Activated CD4-positive, alpha-beta T cell treated with anti-CD3 and anti-CD28 coated beads, Interleukin-2, amount 10 ng/mL, durations not matched to agents 24 days and 14 days (primary cell): ENCODE data around the gene ADAM12. TPM values are rescaled to one million over a fixed set of nuclear protein-coding genes. Genes with fewer than 3 reads are reported as not detected.
"Not testable (repeated sequence)": the region's sequence is repeated elsewhere in the genome, so short reads cannot be mapped to it uniquely, and the experiment has no call there.

Source experiments
- DNase-seq: peaks from one replicate; pipeline ENCODE4 v3.0.0; 2022
- H3K27ac Mint-ChIP-seq: one replicate; pipeline ENCODE4 v1.8.0; 2022; ENCODE audit warnings: mild to moderate bottlenecking, mixed read lengths
- H3K27me3 Mint-ChIP-seq: one replicate; pipeline ENCODE4 v1.8.0; 2022; ENCODE audit warnings: mixed read lengths
- H3K36me3 Mint-ChIP-seq: one replicate; pipeline ENCODE4 v1.8.0; 2022; ENCODE audit warnings: low read depth, mild to moderate bottlenecking, mixed read lengths
- H3K4me1 Mint-ChIP-seq: one replicate; pipeline ENCODE4 v1.8.0; 2021; ENCODE audit warnings: mixed read lengths
- H3K4me3 Mint-ChIP-seq: one replicate; pipeline ENCODE4 v1.8.0; 2022; ENCODE audit warnings: mild to moderate bottlenecking, moderate library complexity, mixed read lengths
- H3K9me3 Mint-ChIP-seq: one replicate; pipeline ENCODE4 v1.8.0; 2021; ENCODE audit warnings: mixed read lengths
- intact Hi-C: fragments of 100-400 bp; cut with micrococcal nuclease; formaldehyde crosslinking; loops from one replicate; pipeline ENCODE4 v1.15.1; 2023
- total RNA-seq: library from RNA; stranded (reverse); gene quantifications from 2 replicates; pipeline ENCODE4 v1.2.3, GENCODE V29; 2022

The ADAM12 gene
- total RNA-seq, 1 donor from 2014 or later: not detected

DNA sequence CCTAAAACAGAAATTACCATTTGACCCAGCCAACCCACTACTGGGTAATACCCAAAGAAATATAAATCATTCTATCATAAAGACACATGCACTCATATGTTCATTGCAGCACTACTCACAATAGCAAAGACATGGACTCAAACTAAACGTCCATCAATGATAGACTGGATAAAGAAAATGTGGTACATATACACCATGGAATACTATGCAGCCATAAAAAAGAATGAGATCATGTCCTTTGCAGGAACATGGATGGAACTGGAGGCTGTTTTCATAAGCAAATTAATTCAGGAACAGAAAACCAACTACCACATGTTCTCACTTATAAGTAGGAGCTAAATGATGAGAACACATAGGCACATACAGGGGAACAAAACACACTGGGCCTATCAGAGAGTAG is 340.5 kb downstream of the ADAM12 start:
- H3K27me3 Mint-ChIP-seq, intact Hi-C loops, H3K9me3 Mint-ChIP-seq, H3K36me3 Mint-ChIP-seq, DNase-seq, H3K27ac Mint-ChIP-seq, H3K4me1 Mint-ChIP-seq, H3K4me3 Mint-ChIP-seq: not testable (repeated sequence)

GRCh38 chr10:126046831-126047230 is 341.4 kb downstream of the ADAM12 start:
- DNase-seq: no peak
- Mint-ChIP-seq H3K36me3 (no peaks in the 10 kb centered on the region), H3K4me1 (peaks cover 4% of the 10 kb centered on the region), H3K9me3 (no peaks in the 10 kb centered on the region), H3K27ac (no peak overlapping the region), H3K4me3 (no peak overlapping the region), H3K27me3 (no peaks in the 10 kb centered on the region)
- intact Hi-C loops: no loop called here

GRCh38 chr10:126045861-126046260 is 342.4 kb downstream of the ADAM12 start:
- no peak for DNase-seq
- Mint-ChIP-seq H3K36me3 (no peaks in the 10 kb centered on the region), H3K4me1 (peaks cover 4% of the 10 kb centered on the region), H3K4me3 (no peak overlapping the region), H3K9me3 (no peaks in the 10 kb centered on the region), H3K27ac (no peak overlapping the region), H3K27me3 (no peaks in the 10 kb centered on the region)
- intact Hi-C loops: no loop called here

DNA sequence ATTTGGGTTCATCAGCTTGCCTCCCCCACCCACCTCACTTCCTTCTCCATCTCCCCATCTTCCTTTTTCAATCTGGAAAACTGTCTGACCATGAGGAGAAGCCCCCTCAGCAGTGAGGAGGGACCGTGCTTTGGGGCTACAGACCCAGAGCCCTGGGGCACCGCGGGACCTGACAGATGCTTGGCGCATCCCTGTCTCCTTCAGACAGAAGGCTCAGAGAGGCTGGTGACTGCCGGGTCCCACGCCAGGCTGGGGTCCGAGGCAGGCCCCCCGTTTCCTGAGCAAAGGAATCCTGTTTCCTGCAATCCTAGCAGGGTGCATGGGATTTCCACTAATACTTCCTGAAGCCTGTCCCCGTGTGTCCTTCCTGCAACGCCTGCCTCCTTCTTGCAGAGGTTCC is 344.9 kb downstream of the ADAM12 start:
- DNase-seq: no peak
- Mint-ChIP-seq H3K36me3 (no peaks in the 10 kb centered on the region), H3K4me3 (no peak overlapping the region), H3K27me3 (no peaks in the 10 kb centered on the region), H3K27ac (no peak overlapping the region), H3K9me3 (no peaks in the 10 kb centered on the region), H3K4me1 (peaks cover 4% of the 10 kb centered on the region)
- intact Hi-C loops: no loop called here

- no peaks in the 10 kb centered on the region for H3K27me3 Mint-ChIP-seq
- intact Hi-C loops: no loop called here
- no peaks in the 10 kb centered on the region for H3K36me3 Mint-ChIP-seq
- H3K4me3 Mint-ChIP-seq: no peak overlapping the region
- peaks cover 4% of the 10 kb centered on the region for H3K4me1 Mint-ChIP-seq
- H3K9me3 Mint-ChIP-seq: no peaks in the 10 kb centered on the region
- no peak overlapping the region for H3K27ac Mint-ChIP-seq
- DNase-seq: no peak
These were observed 345.4 kb downstream of the ADAM12 start for GRCh38 chr10:126042906-126043305.

- Mint-ChIP-seq H3K4me3 (peak overlapping the region; percentile 10), H3K4me1 (peaks cover 4% of the 10 kb centered on the region), H3K9me3 (no peaks in the 10 kb centered on the region), H3K27ac (peak overlapping the region; percentile 74), H3K27me3 (no peaks in the 10 kb centered on the region), H3K36me3 (no peaks in the 10 kb centered on the region)
- DNase-seq: no peak
- intact Hi-C loops: no loop called here
These were observed 345.9 kb downstream of the ADAM12 start for GRCh38 chr10:126042354-126042753.

- H3K4me3 Mint-ChIP-seq: peak overlapping the region; percentile 10
- intact Hi-C loops: no loop called here
- no peaks in the 10 kb centered on the region for H3K27me3 Mint-ChIP-seq
- peak; percentile 91 for DNase-seq
- H3K27ac Mint-ChIP-seq: peak overlapping the region; percentile 74
- peaks cover 4% of the 10 kb centered on the region for H3K4me1 Mint-ChIP-seq
- H3K9me3 Mint-ChIP-seq: no peaks in the 10 kb centered on the region
- H3K36me3 Mint-ChIP-seq: no peaks in the 10 kb centered on the region
These were observed 346.5 kb downstream of the ADAM12 start for GRCh38 chr10:126041804-126042231.

DNA sequence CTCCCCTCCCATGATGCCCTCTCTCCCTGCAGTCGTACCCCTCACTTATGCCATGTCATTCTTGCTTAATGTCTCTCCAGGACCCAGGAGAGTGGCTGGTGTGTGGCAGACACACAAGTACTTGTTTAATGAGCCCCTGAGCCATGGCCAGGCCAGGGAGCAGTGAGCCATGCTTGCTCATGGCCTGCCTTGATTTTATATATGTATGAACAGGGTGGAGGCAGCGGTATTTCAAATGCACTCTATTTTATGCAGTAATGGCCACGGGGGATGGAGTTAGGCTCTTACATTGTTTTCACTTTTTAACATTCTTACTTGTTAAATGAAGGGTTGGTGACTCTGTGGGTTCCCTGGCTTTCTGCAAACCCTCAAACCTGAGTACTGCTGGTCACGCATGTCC is 347.2 kb downstream of the ADAM12 start:
- Mint-ChIP-seq H3K36me3 (no peaks in the 10 kb centered on the region), H3K4me1 (peaks cover 4% of the 10 kb centered on the region), H3K4me3 (no peak overlapping the region), H3K27me3 (no peaks in the 10 kb centered on the region), H3K27ac (no peak overlapping the region), H3K9me3 (no peaks in the 10 kb centered on the region)
- no peak for DNase-seq
- intact Hi-C loops: no loop called here

DNA sequence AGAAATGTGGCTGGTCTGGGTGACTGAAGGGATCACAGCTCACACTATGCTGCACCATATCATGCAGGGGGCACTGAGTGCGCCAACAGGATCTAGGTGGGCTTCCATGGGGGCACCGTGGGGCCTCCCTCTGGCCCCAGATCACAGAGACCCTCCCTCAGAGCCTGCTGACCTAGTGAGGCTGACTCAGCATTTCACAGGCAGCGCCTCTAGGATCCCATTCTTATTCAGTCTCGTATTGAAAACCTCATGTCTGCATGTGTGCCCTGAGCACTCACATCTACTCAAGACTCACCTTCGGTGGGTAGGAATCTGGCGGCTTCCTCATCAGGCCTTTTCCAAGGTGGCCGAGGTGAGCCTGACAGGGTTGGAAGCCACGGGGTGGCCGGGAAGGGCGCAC is 350.3 kb downstream of the ADAM12 start:
- Mint-ChIP-seq H3K27me3 (peaks cover 3% of the 10 kb centered on the region), H3K4me1 (peaks cover 4% of the 10 kb centered on the region)
- intact Hi-C loops: no loop called here

GRCh38 chr10:126036515-126036914 is 351.8 kb downstream of the ADAM12 start:
- H3K27ac Mint-ChIP-seq: no peak overlapping the region
- DNase-seq: no peak
- no peaks in the 10 kb centered on the region for H3K4me1 Mint-ChIP-seq
- H3K27me3 Mint-ChIP-seq: peaks cover 3% of the 10 kb centered on the region
- H3K36me3 Mint-ChIP-seq: no peaks in the 10 kb centered on the region
- intact Hi-C loops: no loop called here
- no peak overlapping the region for H3K4me3 Mint-ChIP-seq
- H3K9me3 Mint-ChIP-seq: no peaks in the 10 kb centered on the region

More for the DNA sequence above, 350.3 kb downstream of the ADAM12 start:
- Mint-ChIP-seq H3K4me3 (no peak overlapping the region), H3K36me3 (no peaks in the 10 kb centered on the region), H3K27ac (no peak overlapping the region), H3K9me3 (no peaks in the 10 kb centered on the region)
- DNase-seq: no peak

DNA sequence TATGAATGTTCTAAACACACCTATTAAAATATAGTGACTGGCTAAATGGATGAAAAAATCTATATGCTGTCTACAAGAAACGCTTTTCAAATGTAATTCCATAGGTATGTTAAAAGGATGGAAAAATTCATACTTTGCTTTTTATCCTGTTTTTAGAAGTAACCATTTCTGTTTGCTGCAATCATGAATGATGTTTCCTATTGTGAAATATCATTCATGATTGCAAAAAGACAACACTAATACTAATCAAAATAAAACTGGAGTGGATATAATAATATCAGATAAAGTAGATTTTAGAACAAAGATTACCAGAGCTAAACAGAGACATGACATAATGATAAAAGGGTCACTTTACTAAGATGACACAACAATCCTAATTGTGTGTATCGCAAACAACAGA is 353.7 kb downstream of the ADAM12 start:
- no peak overlapping the region for H3K27ac Mint-ChIP-seq
- intact Hi-C loops: no loop called here
- H3K4me1 Mint-ChIP-seq: no peaks in the 10 kb centered on the region
- H3K27me3 Mint-ChIP-seq: peaks cover 3% of the 10 kb centered on the region
- no peak for DNase-seq
- H3K9me3 Mint-ChIP-seq: no peaks in the 10 kb centered on the region
- no peaks in the 10 kb centered on the region for H3K36me3 Mint-ChIP-seq
- no peak overlapping the region for H3K4me3 Mint-ChIP-seq

GRCh38 chr10:126029999-126030398 is 358.3 kb downstream of the ADAM12 start:
- H3K9me3 Mint-ChIP-seq: peaks cover 10% of the 10 kb centered on the region
- DNase-seq: no peak
- no peak overlapping the region for H3K27ac Mint-ChIP-seq
- intact Hi-C loops: no loop called here
- no peaks in the 10 kb centered on the region for H3K4me1 Mint-ChIP-seq
- no peak overlapping the region for H3K4me3 Mint-ChIP-seq
- H3K36me3 Mint-ChIP-seq: no peaks in the 10 kb centered on the region
- H3K27me3 Mint-ChIP-seq: no peaks in the 10 kb centered on the region

DNA sequence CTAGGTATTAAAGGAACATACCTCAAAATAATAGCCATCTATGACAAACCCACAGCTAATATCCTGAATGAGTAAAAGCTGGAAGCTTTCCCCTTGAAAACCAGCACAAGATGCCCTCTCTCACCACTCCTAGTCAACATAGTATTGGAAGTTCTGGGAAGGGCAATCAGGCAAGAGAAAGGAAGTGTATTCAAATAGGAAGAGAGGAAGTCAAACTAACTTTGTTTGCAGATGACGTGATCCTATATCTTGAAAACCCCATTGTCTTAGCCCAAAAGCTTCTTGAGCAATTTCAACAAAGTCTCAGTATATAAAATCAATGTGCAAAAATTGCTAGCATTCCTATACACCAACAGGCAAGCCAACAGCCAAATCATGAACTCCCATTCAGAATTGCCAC is 360.6 kb downstream of the ADAM12 start:
- no peaks in the 10 kb centered on the region for H3K27me3 Mint-ChIP-seq
- no peaks in the 10 kb centered on the region for H3K36me3 Mint-ChIP-seq
- H3K4me1 Mint-ChIP-seq: no peaks in the 10 kb centered on the region
- peaks cover 10% of the 10 kb centered on the region for H3K9me3 Mint-ChIP-seq
- H3K27ac Mint-ChIP-seq: no peak overlapping the region
- no peak overlapping the region for H3K4me3 Mint-ChIP-seq
- no peak for DNase-seq
- intact Hi-C loops: no loop called here

- DNase-seq: no peak
- Mint-ChIP-seq H3K36me3 (no peaks in the 10 kb centered on the region), H3K4me3 (no peak overlapping the region), H3K4me1 (no peaks in the 10 kb centered on the region), H3K27me3 (no peaks in the 10 kb centered on the region), H3K27ac (no peak overlapping the region), H3K9me3 (peaks cover 5% of the 10 kb centered on the region)
- intact Hi-C loops: no loop called here
These were observed 365.4 kb downstream of the ADAM12 start for GRCh38 chr10:126022841-126023240.

DNA sequence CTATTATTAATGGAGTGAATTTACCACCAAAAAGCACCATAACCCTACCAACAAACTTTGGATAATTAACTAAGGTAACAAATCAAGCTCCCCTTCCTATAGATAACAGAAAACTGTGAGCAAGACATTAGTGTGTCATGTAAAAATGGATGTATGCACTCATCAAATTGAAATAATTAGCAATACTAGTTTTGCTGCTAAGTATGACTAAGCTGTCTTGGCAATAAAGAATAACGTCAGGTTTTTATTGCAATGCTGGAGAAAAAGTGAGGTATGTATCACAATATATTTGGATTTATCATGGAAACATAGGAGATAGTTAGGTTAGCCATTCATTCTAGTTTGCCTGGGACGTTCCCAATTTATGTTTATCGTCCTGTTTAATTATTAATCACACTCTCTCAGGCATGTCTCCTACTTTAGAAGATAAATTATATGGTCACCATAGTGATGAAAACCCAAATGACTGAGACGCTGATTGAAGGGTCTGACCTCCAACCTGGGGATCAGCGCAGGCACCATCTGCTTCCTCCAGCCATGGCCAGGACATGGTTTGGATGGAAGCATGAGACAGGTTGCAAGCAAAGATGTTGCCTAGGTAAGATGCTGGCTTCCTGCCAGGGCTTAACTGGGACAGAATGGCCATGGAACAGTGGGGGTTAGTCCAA is 366.3 kb downstream of the ADAM12 start:
- no peaks in the 10 kb centered on the region for H3K4me1 Mint-ChIP-seq
- no peak overlapping the region for H3K4me3 Mint-ChIP-seq
- no peak for DNase-seq
- peaks cover 5% of the 10 kb centered on the region for H3K9me3 Mint-ChIP-seq
- intact Hi-C loops: no loop called here
- no peak overlapping the region for H3K27ac Mint-ChIP-seq
- H3K27me3 Mint-ChIP-seq: no peaks in the 10 kb centered on the region
- H3K36me3 Mint-ChIP-seq: no peaks in the 10 kb centered on the region
